Measurements from ENCODE around the gene TNFSF11. TPM values are rescaled to one million over a fixed set of nuclear protein-coding genes. Genes with fewer than 3 reads are reported as not detected.

Gene TNFSF11
- total and polyA plus RNA-seq, 2 of the 4 experiments (the other 2 are of a cell fraction) = not detected

DNA sequence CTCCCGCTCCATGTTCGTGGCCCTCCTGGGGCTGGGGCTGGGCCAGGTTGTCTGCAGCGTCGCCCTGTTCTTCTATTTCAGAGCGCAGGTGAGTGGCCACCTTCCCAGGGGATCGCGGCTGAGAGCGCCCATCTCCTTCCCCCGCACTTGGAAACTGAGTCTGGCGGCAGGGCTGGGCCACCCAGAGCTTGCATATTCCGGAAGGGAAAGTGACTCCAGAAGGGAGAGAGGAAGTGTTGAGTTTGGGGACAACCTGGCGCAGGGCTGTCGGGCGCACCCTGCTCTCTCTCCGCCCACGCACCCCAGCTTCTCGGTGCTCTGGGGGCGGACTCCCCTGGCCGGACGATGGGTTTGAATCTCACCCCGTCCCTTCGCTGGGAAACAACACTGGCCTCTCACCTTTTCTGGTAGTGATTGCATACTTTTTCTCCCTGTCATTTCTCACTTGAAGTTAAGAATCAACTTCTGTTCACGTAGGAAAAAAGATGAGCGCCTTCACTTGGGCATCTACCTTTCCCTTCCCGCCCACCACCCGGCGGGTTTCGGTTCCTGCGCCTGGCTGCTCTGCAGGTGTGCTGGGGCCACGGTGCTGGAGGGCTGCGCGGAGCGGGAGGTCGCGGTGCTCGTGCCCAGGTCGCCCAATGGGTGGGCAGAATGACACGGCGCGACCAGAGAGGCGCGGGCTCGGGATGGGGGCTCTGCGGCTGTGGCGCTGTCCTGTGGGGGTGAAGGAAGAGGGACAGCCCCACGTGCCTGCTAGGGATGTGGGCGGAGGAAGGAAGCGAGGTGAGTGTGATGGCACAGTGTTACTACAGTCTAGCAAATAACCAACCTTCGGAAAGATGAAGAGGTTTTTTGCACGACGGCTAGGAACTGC, 721 bp downstream of the TNFSF11 start (continued):
- TF ChIP-seq SMC3 (IDR thresholded peaks at IDR 0.05; ENCODE audit: low read depth, low read length) = no peak

DNA sequence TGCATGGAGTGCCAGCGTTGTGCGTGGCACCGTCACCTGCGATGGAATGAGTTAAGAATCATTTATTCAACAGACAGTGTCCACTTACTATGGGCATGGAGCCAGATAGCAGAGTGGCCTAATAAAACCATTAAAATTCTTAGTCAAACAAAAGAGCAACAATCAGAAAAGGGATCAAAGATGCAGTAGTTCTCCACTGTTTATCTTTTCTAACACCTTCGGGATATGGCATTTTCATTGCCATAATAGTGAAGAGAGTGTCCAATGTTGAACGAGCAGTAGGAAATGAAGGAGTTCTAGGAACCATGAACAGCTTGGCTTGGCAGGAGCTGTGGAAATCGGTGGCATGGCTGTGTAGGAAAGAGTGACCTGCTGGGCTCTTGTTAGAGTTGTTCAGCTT, 2.0 kb downstream of the TNFSF11 start:
- H3K4ac ChIP-seq (ENCODE audit: low read depth, low read length) = no peak overlapping the region
- CTCF ChIA-PET = no interaction called here
- H3K9me1 ChIP-seq (ENCODE audit: insufficient read depth, low read length) = no peaks in the 10 kb centered on the region
- POLR2A ChIA-PET (ENCODE audit: unreplicated experiment) = no interaction called here
- H3K14ac ChIP-seq (replicated peaks; ENCODE audit: low read depth, low read length) = no peak overlapping the region
- H3K9me3 ChIP-seq (ENCODE audit: control insufficient read depth, insufficient read depth, low read length) = peaks cover 6% of the 10 kb centered on the region
- intact Hi-C loops (cut with micrococcal nuclease) = no loop called here
- no peak overlapping the region for H4K5ac ChIP-seq (ENCODE audit: low read depth, low read length)
- 86% methylated on average over 6 of the region's 7 CpGs; no CpG with 5 or more reads in 1 of the 2 experiments for WGBS, 2 experiments (ENCODE audit: extremely low coverage in 2 of 2, insufficient read length in 1 of 2)
- peaks cover 43% of the 10 kb centered on the region for H3K27me3 ChIP-seq (ENCODE audit: control insufficient read depth, insufficient read depth, low read length)
- no peaks in the 10 kb centered on the region for H3K4me1 ChIP-seq (ENCODE audit: control insufficient read depth, insufficient read depth, low read length)
- H2AK9ac ChIP-seq (replicated peaks; ENCODE audit: low read depth, low read length, poor library complexity) = no peak overlapping the region
- no peak overlapping the region for H3K9ac ChIP-seq (ENCODE audit: low read depth, low read length)
- in situ Hi-C loops (cut with MboI; ENCODE audit: low sequenced_read_pairs) = loop anchor here (25.0 kb wide), 1 partner anchor 1211 kb away; the partner anchor contains the start of gene ENOX1
- no peak overlapping the region for H2BK120ac ChIP-seq (ENCODE audit: low read depth, low read length)
- no peak for DNase-seq
- H3K79me1 ChIP-seq (ENCODE audit: low read depth in 1 of 2, low read length in 2 of 2) = no peaks in the 10 kb centered on the region
- H3K27ac ChIP-seq (ENCODE audit: insufficient read depth, low read length) = no peak overlapping the region
- H2BK15ac ChIP-seq (ENCODE audit: low read depth, low read length) = no peak overlapping the region
- H3K36me3 ChIP-seq (ENCODE audit: control insufficient read depth, insufficient read depth, low read length) = no peaks in the 10 kb centered on the region
- no peak overlapping the region for H3K56ac ChIP-seq (ENCODE audit: extremely low read depth, insufficient read depth, low read length)
- dilution Hi-C loops (cut with HindIII; ENCODE audit: low sequenced_read_pairs, unreplicated experiment) = no loop called here
- H2BK5ac ChIP-seq (ENCODE audit: low read depth, low read length, poor library complexity, severe bottlenecking) = no peak overlapping the region
- no peak for ATAC-seq (ENCODE audit: low read depth)
- no peak overlapping the region for H3K18ac ChIP-seq (ENCODE audit: low read depth, low read length)
- no peak overlapping the region for H4K8ac ChIP-seq (ENCODE audit: low read depth in 2 of 2, low read length in 2 of 2)
- H2AK5ac ChIP-seq (ENCODE audit: low read depth, low read length) = no peak overlapping the region
- H3K23ac ChIP-seq (ENCODE audit: low read depth, low read length) = no peak overlapping the region
- no TSS peak for BruUV-seq (replicated peaks)
- H3K4me3 ChIP-seq (ENCODE audit: insufficient read depth, low read depth, low read length) = no peak overlapping the region
- H4K91ac ChIP-seq (ENCODE audit: insufficient read depth, low read depth, low read length) = no peak overlapping the region
- H3K4me2 ChIP-seq (ENCODE audit: low read depth, low read length) = no peak overlapping the region
- H4K20me1 ChIP-seq (ENCODE audit: insufficient read depth, low read length) = no peaks in the 10 kb centered on the region
- H2AFZ ChIP-seq (replicated peaks; ENCODE audit: low read length, poor library complexity) = no peak overlapping the region
- H2BK20ac ChIP-seq (ENCODE audit: low read depth, low read length) = no peak overlapping the region
- TF ChIP-seq, protein P1, sequence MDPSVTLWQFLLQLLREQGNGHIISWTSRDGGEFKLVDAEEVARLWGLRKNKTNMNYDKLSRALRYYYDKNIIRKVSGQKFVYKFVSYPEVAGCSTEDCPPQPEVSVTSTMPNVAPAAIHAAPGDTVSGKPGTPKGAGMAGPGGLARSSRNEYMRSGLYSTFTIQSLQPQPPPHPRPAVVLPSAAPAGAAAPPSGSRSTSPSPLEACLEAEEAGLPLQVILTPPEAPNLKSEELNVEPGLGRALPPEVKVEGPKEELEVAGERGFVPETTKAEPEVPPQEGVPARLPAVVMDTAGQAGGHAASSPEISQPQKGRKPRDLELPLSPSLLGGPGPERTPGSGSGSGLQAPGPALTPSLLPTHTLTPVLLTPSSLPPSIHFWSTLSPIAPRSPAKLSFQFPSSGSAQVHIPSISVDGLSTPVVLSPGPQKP (IDR thresholded peaks at IDR 0.05; ENCODE audit: borderline replicate concordance, low read depth, low read length) = no peak
- TF ChIP-seq MXI1 (IDR thresholded peaks at IDR 0.05; ENCODE audit: borderline replicate concordance, low read depth, low read length) (no peak), CHD1 (IDR thresholded peaks at IDR 0.05; ENCODE audit: low read depth, low read length) (no peak), MAZ (IDR thresholded peaks at IDR 0.05; ENCODE audit: borderline replicate concordance, low read depth, low read length) (no peak), MAFK (IDR thresholded peaks at IDR 0.05; ENCODE audit: low read depth, low read length) (no peak), USF2 (IDR thresholded peaks at IDR 0.05; ENCODE audit: low read depth, low read length) (no peak), RCOR1 (IDR thresholded peaks at IDR 0.05; ENCODE audit: insufficient replicate concordance, low read length) (no peak), NFE2L2 (IDR thresholded peaks at IDR 0.05; ENCODE audit: low read depth, low read length) (no peak), SMC3 (IDR thresholded peaks at IDR 0.05; ENCODE audit: low read depth, low read length) (no peak), POLR2A (IDR thresholded peaks at IDR 0.05; ENCODE audit: low read depth, low read length) (no peak), BHLHE40 (IDR thresholded peaks at IDR 0.05; ENCODE audit: low read depth, low read length) (no peak)
- TF ChIP-seq, protein P2, sequence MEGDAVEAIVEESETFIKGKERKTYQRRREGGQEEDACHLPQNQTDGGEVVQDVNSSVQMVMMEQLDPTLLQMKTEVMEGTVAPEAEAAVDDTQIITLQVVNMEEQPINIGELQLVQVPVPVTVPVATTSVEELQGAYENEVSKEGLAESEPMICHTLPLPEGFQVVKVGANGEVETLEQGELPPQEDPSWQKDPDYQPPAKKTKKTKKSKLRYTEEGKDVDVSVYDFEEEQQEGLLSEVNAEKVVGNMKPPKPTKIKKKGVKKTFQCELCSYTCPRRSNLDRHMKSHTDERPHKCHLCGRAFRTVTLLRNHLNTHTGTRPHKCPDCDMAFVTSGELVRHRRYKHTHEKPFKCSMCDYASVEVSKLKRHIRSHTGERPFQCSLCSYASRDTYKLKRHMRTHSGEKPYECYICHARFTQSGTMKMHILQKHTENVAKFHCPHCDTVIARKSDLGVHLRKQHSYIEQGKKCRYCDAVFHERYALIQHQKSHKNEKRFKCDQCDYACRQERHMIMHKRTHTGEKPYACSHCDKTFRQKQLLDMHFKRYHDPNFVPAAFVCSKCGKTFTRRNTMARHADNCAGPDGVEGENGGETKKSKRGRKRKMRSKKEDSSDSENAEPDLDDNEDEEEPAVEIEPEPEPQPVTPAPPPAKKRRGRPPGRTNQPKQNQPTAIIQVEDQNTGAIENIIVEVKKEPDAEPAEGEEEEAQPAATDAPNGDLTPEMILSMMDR (conservative IDR thresholded peaks at IDR 0.05; ENCODE audit: low read depth, low read length) = no peak

Measured in IMR-90 (cell line).